Measurements from ENCODE around the gene RBMS3. TPM values are rescaled to one million over a fixed set of nuclear protein-coding genes. Genes with fewer than 3 reads are reported as not detected.
"Not testable (repeated sequence)": the region's sequence is repeated elsewhere in the genome, so short reads cannot be mapped to it uniquely, and the experiment has no call there.

RBMS3 gene
- total RNA-seq, 1 experiment from 2014 or later: 11.0 TPM

GRCh38 chr3:29618395-29619282, 337.8 kb downstream of the RBMS3 start:
- DNase-seq (ENCODE audit: low read depth): no peak

- DNase-seq (ENCODE audit: low read depth): no peak
Measured at GRCh38 chr3:29619676-29620075, 338.8 kb downstream of the RBMS3 start.

- no peak for DNase-seq (ENCODE audit: low read depth)
Measured at GRCh38 chr3:29627136-29628117, 346.6 kb downstream of the RBMS3 start.

- no peak for DNase-seq (ENCODE audit: low read depth)
Measured at GRCh38 chr3:29628795-29629194, 347.9 kb downstream of the RBMS3 start.

- no peak for DNase-seq (ENCODE audit: low read depth)
Measured at GRCh38 chr3:29635888-29636287, 355.0 kb downstream of the RBMS3 start.

GRCh38 chr3:29637068-29637467, 356.2 kb downstream of the RBMS3 start:
- no peak for DNase-seq (ENCODE audit: low read depth)

GRCh38 chr3:29639578-29640290, 358.9 kb downstream of the RBMS3 start:
- no peak for DNase-seq (ENCODE audit: low read depth)

- peak; percentile 52 for DNase-seq (ENCODE audit: low read depth)
Measured at GRCh38 chr3:29642393-29643033, 361.6 kb downstream of the RBMS3 start.

GRCh38 chr3:29643034-29643425, 362.2 kb downstream of the RBMS3 start:
- DNase-seq (ENCODE audit: low read depth): peak; percentile 3

GRCh38 chr3:29644261-29644660, 363.4 kb downstream of the RBMS3 start:
- peak; percentile 9 for DNase-seq (ENCODE audit: low read depth)

- DNase-seq (ENCODE audit: low read depth): no peak
Measured at GRCh38 chr3:29644956-29645636, 364.2 kb downstream of the RBMS3 start.

GRCh38 chr3:29646043-29646442, 365.2 kb downstream of the RBMS3 start:
- no peak for DNase-seq (ENCODE audit: low read depth)

GRCh38 chr3:29649815-29650547, 369.1 kb downstream of the RBMS3 start:
- peak; percentile 63 for DNase-seq (ENCODE audit: low read depth)

- DNase-seq (ENCODE audit: low read depth): no peak
Measured at GRCh38 chr3:29653680-29654079, 372.8 kb downstream of the RBMS3 start.

- DNase-seq (ENCODE audit: low read depth): no peak
Measured at GRCh38 chr3:29655015-29655747, 374.3 kb downstream of the RBMS3 start.

GRCh38 chr3:29665688-29666087, 384.8 kb downstream of the RBMS3 start:
- no peak for DNase-seq (ENCODE audit: low read depth)

- no peak for DNase-seq (ENCODE audit: low read depth)
Measured at GRCh38 chr3:29668233-29668632, 387.4 kb downstream of the RBMS3 start.

GRCh38 chr3:29668728-29669127, 387.9 kb downstream of the RBMS3 start:
- DNase-seq (ENCODE audit: low read depth): peak; percentile 2

- DNase-seq (ENCODE audit: low read depth): not testable (repeated sequence)
Measured at GRCh38 chr3:29670476-29670875, 389.6 kb downstream of the RBMS3 start.
